ENCODE results near the gene GLIPR2.

The GLIPR2 gene

DNA sequence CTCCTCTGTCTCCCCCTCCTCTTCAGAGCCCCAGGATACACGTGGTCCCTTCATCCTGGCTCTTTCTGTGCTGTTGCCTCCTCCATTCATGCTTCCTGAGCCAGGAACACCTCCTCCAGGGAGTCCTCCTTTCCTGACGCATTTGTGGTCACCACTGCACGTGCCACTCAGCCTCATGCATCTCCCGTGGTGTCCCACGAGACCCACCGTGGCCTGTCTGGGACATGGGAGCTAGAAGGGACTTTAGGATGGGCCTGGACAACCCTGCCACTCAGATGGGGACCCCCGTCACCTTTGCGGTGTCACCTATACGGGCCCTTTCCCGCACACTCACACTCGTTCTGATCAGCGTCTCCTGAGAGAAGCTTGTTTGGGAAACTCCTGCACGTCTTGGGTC, 6.7 kb downstream of the GLIPR2 start:
- TF ChIP-seq MYC (IDR thresholded peaks at IDR 0.05; ENCODE audit: low read depth, low read length) (no peak), POLR2A (IDR thresholded peaks at IDR 0.05; ENCODE audit: extremely low read depth, insufficient read length) (no peak)
- TF ChIP-seq, protein P1, sequence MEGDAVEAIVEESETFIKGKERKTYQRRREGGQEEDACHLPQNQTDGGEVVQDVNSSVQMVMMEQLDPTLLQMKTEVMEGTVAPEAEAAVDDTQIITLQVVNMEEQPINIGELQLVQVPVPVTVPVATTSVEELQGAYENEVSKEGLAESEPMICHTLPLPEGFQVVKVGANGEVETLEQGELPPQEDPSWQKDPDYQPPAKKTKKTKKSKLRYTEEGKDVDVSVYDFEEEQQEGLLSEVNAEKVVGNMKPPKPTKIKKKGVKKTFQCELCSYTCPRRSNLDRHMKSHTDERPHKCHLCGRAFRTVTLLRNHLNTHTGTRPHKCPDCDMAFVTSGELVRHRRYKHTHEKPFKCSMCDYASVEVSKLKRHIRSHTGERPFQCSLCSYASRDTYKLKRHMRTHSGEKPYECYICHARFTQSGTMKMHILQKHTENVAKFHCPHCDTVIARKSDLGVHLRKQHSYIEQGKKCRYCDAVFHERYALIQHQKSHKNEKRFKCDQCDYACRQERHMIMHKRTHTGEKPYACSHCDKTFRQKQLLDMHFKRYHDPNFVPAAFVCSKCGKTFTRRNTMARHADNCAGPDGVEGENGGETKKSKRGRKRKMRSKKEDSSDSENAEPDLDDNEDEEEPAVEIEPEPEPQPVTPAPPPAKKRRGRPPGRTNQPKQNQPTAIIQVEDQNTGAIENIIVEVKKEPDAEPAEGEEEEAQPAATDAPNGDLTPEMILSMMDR (IDR thresholded peaks at IDR 0.05; ENCODE audit: low read depth, low read length): no peak
- TF ChIP-seq, protein P2, sequence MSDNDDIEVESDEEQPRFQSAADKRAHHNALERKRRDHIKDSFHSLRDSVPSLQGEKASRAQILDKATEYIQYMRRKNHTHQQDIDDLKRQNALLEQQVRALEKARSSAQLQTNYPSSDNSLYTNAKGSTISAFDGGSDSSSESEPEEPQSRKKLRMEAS (IDR thresholded peaks at IDR 0.05; ENCODE audit: low read depth, low read length): peak; percentile 34
- no peak for DNase-seq (ENCODE audit: low read depth)
- no peak overlapping the region for H3K4me3 ChIP-seq (ENCODE audit: low read depth, low read length)

DNA sequence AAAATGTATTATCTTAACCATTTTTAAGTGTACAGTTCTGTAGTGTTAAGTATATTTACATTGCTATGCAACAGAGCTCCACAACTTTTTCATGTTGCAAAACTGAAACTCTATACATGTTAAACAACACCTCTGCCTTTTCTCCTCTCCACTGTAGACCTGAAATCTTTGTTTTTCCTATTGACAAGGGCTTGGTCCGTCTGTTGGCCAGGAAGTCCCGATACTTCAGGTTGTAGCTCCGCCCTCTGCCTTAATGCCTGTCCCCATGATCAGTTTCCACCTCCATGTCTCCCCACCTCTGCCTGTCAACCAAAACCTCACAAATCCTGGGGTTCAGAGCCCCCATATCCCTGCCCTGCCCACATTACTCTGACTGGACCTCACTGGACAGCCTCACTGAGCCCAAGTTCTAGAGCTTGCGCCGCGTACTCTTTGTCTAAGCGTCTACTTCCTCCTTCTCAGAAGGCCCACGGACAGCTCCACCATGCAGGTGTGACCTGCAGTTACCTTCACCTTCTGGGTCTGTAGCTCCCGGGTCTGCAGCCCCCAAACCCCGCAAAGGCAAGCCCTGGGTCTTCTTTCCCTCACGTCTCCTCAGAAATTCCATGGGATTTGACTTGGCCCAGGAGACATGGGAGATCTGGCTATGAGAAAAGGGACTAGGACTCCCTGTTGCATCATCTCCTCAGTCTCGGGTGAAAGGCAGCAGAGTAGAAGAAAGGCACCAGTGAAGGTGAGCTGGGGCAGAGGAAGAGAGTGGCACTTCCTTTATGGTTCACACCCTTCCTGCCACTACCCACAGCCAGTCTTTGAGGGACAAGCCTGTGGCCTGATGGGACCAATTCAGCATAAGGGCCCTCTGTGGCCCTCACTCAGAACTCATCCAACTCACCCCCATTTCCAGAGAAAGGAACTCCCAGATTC, 8.0 kb downstream of the GLIPR2 start:
- DNase-seq (ENCODE audit: low read depth): no peak
- no peak for TF ChIP-seq MYC (IDR thresholded peaks at IDR 0.05; ENCODE audit: low read depth, low read length)
- TF ChIP-seq, protein P1 (IDR thresholded peaks at IDR 0.05; ENCODE audit: low read depth, low read length): no peak
- no peak for TF ChIP-seq POLR2A (IDR thresholded peaks at IDR 0.05; ENCODE audit: extremely low read depth, insufficient read length)
- TF ChIP-seq, protein P2 (IDR thresholded peaks at IDR 0.05; ENCODE audit: low read depth, low read length): no peak
- no peak overlapping the region for H3K4me3 ChIP-seq (ENCODE audit: low read depth, low read length)

DNA sequence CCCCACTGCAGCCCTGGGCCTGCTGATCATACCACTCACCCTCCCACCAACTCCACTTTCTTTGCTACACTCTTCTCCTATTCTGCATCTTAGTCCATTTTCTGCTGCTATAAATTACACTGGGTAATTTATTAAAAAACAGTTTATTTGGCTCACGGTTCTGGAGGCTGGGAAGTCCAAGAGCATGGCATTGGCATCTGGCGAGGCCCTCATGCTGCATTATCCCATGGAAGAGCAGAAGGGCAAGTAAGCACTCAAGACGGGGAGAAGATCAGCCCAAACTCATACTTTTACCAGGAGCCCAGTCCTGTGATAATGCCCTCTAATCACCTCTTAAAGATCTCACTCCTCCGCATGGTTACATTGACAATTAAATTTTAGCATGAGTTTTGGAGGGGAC, 9.4 kb downstream of the GLIPR2 start:
- no peak for TF ChIP-seq MYC (IDR thresholded peaks at IDR 0.05; ENCODE audit: low read depth, low read length)
- no peak for TF ChIP-seq POLR2A (IDR thresholded peaks at IDR 0.05; ENCODE audit: extremely low read depth, insufficient read length)
- TF ChIP-seq, protein P2 (IDR thresholded peaks at IDR 0.05; ENCODE audit: low read depth, low read length): no peak
- TF ChIP-seq, protein P1 (IDR thresholded peaks at IDR 0.05; ENCODE audit: low read depth, low read length): no peak
- DNase-seq (ENCODE audit: low read depth): no peak
- no peak overlapping the region for H3K4me3 ChIP-seq (ENCODE audit: low read depth, low read length)

DNA sequence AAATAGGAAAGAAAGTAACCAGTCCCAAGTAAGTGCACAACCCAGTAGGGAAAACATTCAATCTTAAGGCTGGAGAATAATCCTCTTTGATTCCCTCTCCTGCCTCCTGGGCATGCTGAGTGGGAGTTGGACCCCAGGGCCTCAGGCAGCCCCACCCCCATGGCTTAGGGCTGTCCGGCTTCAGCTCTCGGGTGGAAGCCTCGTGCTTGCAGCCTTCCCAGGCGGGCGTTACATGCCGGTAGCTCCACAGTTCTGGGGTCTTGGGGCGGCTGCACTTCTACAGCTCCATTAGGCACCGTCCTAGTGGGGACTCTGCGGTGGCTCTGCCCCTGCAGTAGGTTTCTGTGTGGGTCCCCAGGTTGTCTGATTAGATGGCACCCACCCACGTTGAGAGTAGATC, 10.1 kb downstream of the GLIPR2 start:
- no peak for DNase-seq (ENCODE audit: low read depth)
- TF ChIP-seq, protein P1 (IDR thresholded peaks at IDR 0.05; ENCODE audit: low read depth, low read length): no peak
- no peak for TF ChIP-seq POLR2A (IDR thresholded peaks at IDR 0.05; ENCODE audit: extremely low read depth, insufficient read length)
- TF ChIP-seq MYC (IDR thresholded peaks at IDR 0.05; ENCODE audit: low read depth, low read length): no peak
- TF ChIP-seq, protein P2 (IDR thresholded peaks at IDR 0.05; ENCODE audit: low read depth, low read length): no peak
- H3K4me3 ChIP-seq (ENCODE audit: low read depth, low read length): no peak overlapping the region

DNA sequence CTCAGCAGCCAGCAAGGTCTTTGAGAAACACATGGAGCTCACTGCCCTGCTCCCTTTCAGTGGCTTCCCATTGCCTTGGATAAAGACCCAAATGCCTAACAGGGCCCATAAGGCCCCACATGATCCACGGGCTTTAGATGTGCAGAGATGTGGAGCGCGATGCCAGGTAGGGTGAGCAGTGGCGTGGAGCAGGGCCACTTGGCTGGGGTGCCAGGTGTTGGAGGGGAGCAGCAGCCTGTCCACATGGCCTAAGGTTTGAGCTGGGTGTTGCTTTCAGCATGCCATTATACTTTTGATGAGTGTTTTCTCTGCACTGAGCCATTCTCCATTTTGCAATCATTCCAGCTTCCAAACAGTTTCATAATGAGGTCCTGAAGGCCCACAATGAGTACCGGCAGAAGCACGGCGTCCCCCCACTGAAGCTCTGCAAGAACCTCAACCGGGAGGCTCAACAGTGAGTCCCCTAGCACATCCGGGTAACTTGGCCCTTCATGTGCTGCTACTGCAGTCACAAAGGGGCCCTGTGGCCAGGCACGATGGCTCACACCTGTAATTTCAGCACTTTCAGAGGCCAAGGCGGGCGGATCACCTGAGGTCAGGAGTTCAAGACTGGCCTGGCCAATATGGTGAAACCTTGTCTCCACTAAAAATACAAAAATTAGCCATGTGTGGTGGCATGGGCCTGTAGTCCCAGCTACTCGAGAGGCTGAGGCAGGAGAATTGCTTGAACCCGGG, 11.1 kb downstream of the GLIPR2 start:
- DNase-seq (ENCODE audit: low read depth): no peak
- no peak for TF ChIP-seq POLR2A (IDR thresholded peaks at IDR 0.05; ENCODE audit: extremely low read depth, insufficient read length)
- TF ChIP-seq MYC (IDR thresholded peaks at IDR 0.05; ENCODE audit: low read depth, low read length): no peak
- H3K4me3 ChIP-seq (ENCODE audit: low read depth, low read length): no peak overlapping the region
